OCI-LY3 (cell line): ENCODE data around the gene NEK5.

Experiments used
- EZH2phosphoT487 ChIP-seq: fragments of 200-600 bp; shearing (Covaris generic); IDR thresholded peaks from 2 replicates; pipeline ENCODE4 v1.6.1; 2018; ENCODE audit warnings: antibody characterized with exemption, mixed run types, low read depth
- TF ChIP-seq, protein P1 (sequence below): fragments of 200-600, 300-600 bp; sonication (generic); IDR thresholded peaks from 2 replicates; pipeline ENCODE4 v1.5.1; 2014; ENCODE audit warnings: antibody characterized with exemption, low read length, low read depth

DNA sequence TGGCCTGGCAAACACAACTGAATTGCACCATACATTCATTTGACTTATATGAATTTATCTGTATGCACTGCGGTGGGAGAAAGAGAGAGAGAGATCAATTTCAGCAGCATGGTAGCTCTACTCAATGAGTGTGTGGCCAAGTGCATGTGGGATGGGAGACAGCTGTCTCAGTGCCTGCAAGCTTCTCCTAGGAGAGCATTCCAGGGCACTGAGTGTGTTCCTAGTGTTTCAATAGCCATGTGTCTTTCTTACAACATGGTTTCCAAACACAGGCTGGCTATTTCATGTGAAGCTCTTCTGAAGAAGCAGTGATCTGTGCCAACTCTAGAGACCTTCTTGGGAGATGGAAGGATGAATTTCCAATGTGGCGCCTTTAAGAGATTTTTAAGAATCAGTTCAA, 43.5 kb downstream of the NEK5 start:
- TF ChIP-seq, protein P1, sequence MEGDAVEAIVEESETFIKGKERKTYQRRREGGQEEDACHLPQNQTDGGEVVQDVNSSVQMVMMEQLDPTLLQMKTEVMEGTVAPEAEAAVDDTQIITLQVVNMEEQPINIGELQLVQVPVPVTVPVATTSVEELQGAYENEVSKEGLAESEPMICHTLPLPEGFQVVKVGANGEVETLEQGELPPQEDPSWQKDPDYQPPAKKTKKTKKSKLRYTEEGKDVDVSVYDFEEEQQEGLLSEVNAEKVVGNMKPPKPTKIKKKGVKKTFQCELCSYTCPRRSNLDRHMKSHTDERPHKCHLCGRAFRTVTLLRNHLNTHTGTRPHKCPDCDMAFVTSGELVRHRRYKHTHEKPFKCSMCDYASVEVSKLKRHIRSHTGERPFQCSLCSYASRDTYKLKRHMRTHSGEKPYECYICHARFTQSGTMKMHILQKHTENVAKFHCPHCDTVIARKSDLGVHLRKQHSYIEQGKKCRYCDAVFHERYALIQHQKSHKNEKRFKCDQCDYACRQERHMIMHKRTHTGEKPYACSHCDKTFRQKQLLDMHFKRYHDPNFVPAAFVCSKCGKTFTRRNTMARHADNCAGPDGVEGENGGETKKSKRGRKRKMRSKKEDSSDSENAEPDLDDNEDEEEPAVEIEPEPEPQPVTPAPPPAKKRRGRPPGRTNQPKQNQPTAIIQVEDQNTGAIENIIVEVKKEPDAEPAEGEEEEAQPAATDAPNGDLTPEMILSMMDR: no peak
- TF ChIP-seq EZH2phosphoT487: no peak
